GM12878 (cell line): ENCODE results near the gene DPP9. TPM values are rescaled to one million over a fixed set of nuclear protein-coding genes. Genes with fewer than 3 reads are reported as not detected.

Experiments used
- ATAC-seq: fragments of 200-7000 bp; cut with Tn5 transposase; 3 replicates; pipeline ENCODE4 v1.9.1; 2020; ENCODE audit warnings: mild to moderate bottlenecking, moderate library complexity
- BruUV-seq: library from RNA; stranded (reverse); fragments of 400-500 nt; replicated peaks from 2 replicates; lab custom pipeline; 2021; lab: Mats Ljungman, UMichigan
- CTCF ChIA-PET: fragments of 300-600 bp; sonication (Branson Sonifier 250); formaldehyde crosslinking; extraction: SDS; loops from one replicate; lab custom pipeline; 2021; ENCODE audit warnings: inconsistent platforms; lab: Yijun Ruan, JAX
- POLR2A ChIA-PET: fragments of 350-600 bp; formaldehyde crosslinking; extraction: SDS; loops from one replicate; lab custom pipeline; 2021; ENCODE audit warnings: inconsistent platforms; lab: Charles Lee
- RAD21 ChIA-PET: fragments of 300-600 bp; sonication (Branson Sonifier 250); formaldehyde crosslinking; loops from one replicate; lab custom pipeline; 2023; ENCODE audit warnings: antibody characterized with exemption; ENCODE audit not compliant: unreplicated experiment; lab: Charles Lee
- SMC1A ChIA-PET: fragments of 300-600 bp; sonication (Branson Sonifier 250); formaldehyde crosslinking; loops from one replicate; lab custom pipeline; 2023; ENCODE audit not compliant: unreplicated experiment, uncharacterized antibody; lab: Charles Lee
- DNase-seq: peaks from one replicate; pipeline ENCODE4 v3.0.0-alpha.2; 2011; ENCODE audit warnings: low read depth, low spot score
- FAIRE-seq: peaks from 3 replicates; lab custom pipeline; 2011; peaks lifted over from hg19 to GRCh38; lab: Jason Lieb, UNC
- H2AFZ ChIP-seq: 2 replicates; pipeline ENCODE4 v1.6.0; 2011; ENCODE audit warnings: low read depth, low read length, control low read depth; ENCODE audit not compliant: control insufficient read depth
- H3K27ac ChIP-seq: 2 replicates; pipeline ENCODE4 v1.5.1; 2011; ENCODE audit warnings: control low read depth; ENCODE audit not compliant: control insufficient read depth, insufficient read depth
- H3K27me3 ChIP-seq, 2 experiments: replicated peaks in 1 of 2; 2 replicates each; pipeline versions ENCODE4 v1.6.0 to v1.6.1; 2011; ENCODE audit warnings: low read length in 1 of 2; ENCODE audit not compliant: control insufficient read depth in 2 of 2, insufficient read depth in 2 of 2
- H3K36me3 ChIP-seq, 2 experiments: 2 replicates each; pipeline ENCODE4 v1.5.1; 2011; ENCODE audit warnings: low read length in 1 of 2; ENCODE audit not compliant: control insufficient read depth in 2 of 2, insufficient read depth in 2 of 2
- H3K4me1 ChIP-seq: 2 replicates; pipeline ENCODE4 v1.6.1; 2011; ENCODE audit warnings: mild to moderate bottlenecking, low read length, moderate library complexity, mixed read lengths; ENCODE audit not compliant: control insufficient read depth, insufficient read depth
- H3K4me2 ChIP-seq: 2 replicates; pipeline ENCODE4 v1.6.0; 2011; ENCODE audit warnings: control low read depth; ENCODE audit not compliant: control insufficient read depth, insufficient read depth
- H3K4me3 ChIP-seq: fragments of 200-600 bp; sonication (generic); 2 replicates; pipeline ENCODE4 v1.5.1; 2016
- H3K79me2 ChIP-seq: 2 replicates; pipeline ENCODE4 v1.6.0; 2011; ENCODE audit warnings: low read length; ENCODE audit not compliant: control insufficient read depth, insufficient read depth
- H3K9ac ChIP-seq: 2 replicates; pipeline ENCODE4 v1.8.0; 2011; ENCODE audit warnings: low read length, control low read depth, mixed read lengths; ENCODE audit not compliant: control insufficient read depth, insufficient read depth
- H3K9me3 ChIP-seq: replicated peaks from 3 replicates; pipeline ENCODE4 v1.5.1; 2011; ENCODE audit warnings: mild to moderate bottlenecking, low read length; ENCODE audit not compliant: control insufficient read depth, insufficient read depth
- H4K20me1 ChIP-seq: 2 replicates; pipeline ENCODE4 v1.6.0; 2011; ENCODE audit not compliant: control insufficient read depth, insufficient read depth
- MTA3 ChIP-seq: IDR thresholded peaks from 2 replicates; pipeline ENCODE4 v1.6.1; 2012; ENCODE audit warnings: low read length, inconsistent platforms, borderline replicate concordance
- MYC ChIP-seq: IDR thresholded peaks from 2 replicates; pipeline ENCODE4 v1.6.1; 2011; ENCODE audit warnings: mild to moderate bottlenecking, low read length, moderate library complexity, inconsistent platforms; ENCODE audit not compliant: insufficient read depth, insufficient replicate concordance, insufficient read length, severe bottlenecking
- POLR2AphosphoS2 ChIP-seq: IDR thresholded peaks from 2 replicates; pipeline ENCODE4 v1.6.1; 2011; ENCODE audit warnings: low read depth, mild to moderate bottlenecking, low read length, improper control_type of control experiment, moderate library complexity
- POU2F2 ChIP-seq: IDR thresholded peaks from 3 replicates; pipeline ENCODE4 v1.6.1; 2011; ENCODE audit warnings: low read depth, mild to moderate bottlenecking, low read length, borderline replicate concordance
- SREBF1 ChIP-seq: IDR thresholded peaks from 2 replicates; pipeline ENCODE4 v1.6.1; 2012; ENCODE audit warnings: mild to moderate bottlenecking, low read length
- TARDBP ChIP-seq: IDR thresholded peaks from 2 replicates; pipeline ENCODE4 v1.6.1; 2016; ENCODE audit warnings: borderline replicate concordance
- TCF3 ChIP-seq: IDR thresholded peaks from 2 replicates; pipeline ENCODE4 v1.6.1; 2012; ENCODE audit warnings: low read depth, mild to moderate bottlenecking, low read length, borderline replicate concordance; ENCODE audit not compliant: insufficient read depth
- ZSCAN29 ChIP-seq: fragments of 450-650 bp; IDR thresholded peaks from 2 replicates; pipeline ENCODE4 v1.6.1; 2017; ENCODE audit warnings: mild to moderate bottlenecking, moderate library complexity
- WGBS: methylation state at CpG from one replicate; pipeline ENCODE4 v1.1.6; 2016; ENCODE audit warnings: low lambda C conversion rate; ENCODE audit not compliant: insufficient replicate concordance, insufficient coverage; ENCODE audit errors: missing lambda C conversion rate; 5-methylcytosine and 5-hydroxymethylcytosine counted together
- in situ Hi-C: fragments of 300-500 bp; cut with MboI; formaldehyde crosslinking; loops from 9 replicates; pipeline ENCODE4 v1.14.3; 2018; ENCODE audit warnings: mixed read lengths
- intact Hi-C: fragments of 100-400 bp; cut with micrococcal nuclease; formaldehyde crosslinking; loops from one replicate; pipeline ENCODE4 v1.14.2; 2022; ENCODE audit not compliant: unreplicated experiment
- polyA plus RNA-seq, 11 experiments: library from polyadenylated mRNA; depleted of rRNA in 4 of 11; unstranded in 6 of 11; stranded (reverse) in 5 of 11; fragments of >200 nt; fragmentation: Nextera tagmentation in 4 of 11; fragmentation: Illumina TruSeq in 1 of 11; extraction: Ambion mirVana in 4 of 11; extraction: Trizol in 1 of 11; gene quantifications; 1 replicate in 1 of 11; 2 replicates in 10 of 11; pipeline versions ENCODE4 v1.2.1 to v1.2.3, GENCODE V29; 2011 to 2016; ENCODE audit warnings: inconsistent platforms in 2 of 11, missing spikeins in 2 of 11, low read depth in 1 of 11
- total RNA-seq, 4 experiments: library from RNA; depleted of rRNA in 3 of 4; stranded (reverse); fragments of >200 nt in 3 of 4; fragmentation: Illumina TruSeq in 1 of 4; extraction: Trizol in 1 of 4; gene quantifications; 2 replicates each; pipeline versions ENCODE4 v1.2.1 to v1.2.3, GENCODE V29; 2013 to 2021
- TF ChIP-seq, protein P1 (sequence below): fragments of 450-650 bp; conservative IDR thresholded peaks from 2 replicates; pipeline ENCODE4 v1.6.1; 2017; ENCODE audit warnings: mild to moderate bottlenecking, moderate library complexity
- TF ChIP-seq, protein P2 (sequence below): IDR thresholded peaks from 2 replicates; pipeline ENCODE4 v1.6.1; 2012; ENCODE audit warnings: low read depth, low read length, improper control_type of control experiment

The DPP9 gene
- total and polyA plus RNA-seq, 10 of the 15 experiments (the other 5 are each of a cell fraction or from before 2014, with no cell fraction given), result 0.64 to 58.6 (median 27.6) TPM

DNA sequence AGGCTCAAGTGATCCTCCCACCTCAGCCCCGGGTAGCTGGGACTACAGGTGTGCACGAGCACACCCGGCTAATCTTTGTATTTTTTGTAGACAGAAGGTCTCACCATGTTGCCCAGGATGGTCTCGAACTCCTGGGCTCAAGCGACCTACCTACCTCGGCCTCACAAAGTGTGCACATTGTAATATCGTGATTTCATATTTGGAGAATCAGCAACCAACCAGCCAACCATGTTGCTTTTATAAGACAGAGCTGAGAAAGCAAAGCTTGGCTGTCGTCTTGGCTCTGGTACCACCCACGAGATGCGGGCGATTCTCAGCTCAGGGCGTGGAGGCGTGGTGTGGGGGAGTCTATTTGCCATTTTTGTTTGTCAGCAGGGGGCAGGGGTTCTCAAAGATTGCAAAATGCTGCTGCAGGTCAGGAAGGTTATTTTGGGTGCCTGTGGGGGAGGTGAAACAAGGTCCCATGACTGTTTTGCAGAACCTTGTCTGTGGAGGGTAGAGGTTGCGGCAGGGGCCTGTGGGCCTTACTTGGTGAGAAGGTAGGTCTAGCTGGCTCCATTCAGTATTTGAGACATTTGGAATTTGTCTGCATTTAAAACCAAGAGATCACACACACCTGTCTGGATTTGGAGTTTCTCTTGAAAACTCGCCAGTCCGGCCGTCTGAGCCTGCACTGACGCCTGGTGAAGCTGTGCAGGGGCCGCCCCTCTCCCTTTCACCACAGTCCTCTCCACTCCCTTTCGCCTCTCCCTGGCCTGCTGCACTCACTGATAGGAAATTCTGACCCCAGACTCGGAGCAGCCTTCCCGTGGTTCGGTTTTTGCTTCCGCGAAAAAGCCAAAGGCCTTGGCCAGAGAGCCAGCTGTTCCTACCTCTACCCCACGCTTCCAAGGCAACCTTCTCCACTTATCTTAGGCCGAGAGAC is 68.9 kb downstream of the DPP9 start:
- H3K4me2 ChIP-seq, result no peak overlapping the region
- no peaks in the 10 kb centered on the region for H3K4me1 ChIP-seq
- TF ChIP-seq TCF3 (no peak), TARDBP (no peak), ZSCAN29 (no peak), SREBF1 (no peak), POLR2AphosphoS2 (no peak), MYC (no peak), MTA3 (no peak), POU2F2 (no peak)
- TF ChIP-seq, protein P1, sequence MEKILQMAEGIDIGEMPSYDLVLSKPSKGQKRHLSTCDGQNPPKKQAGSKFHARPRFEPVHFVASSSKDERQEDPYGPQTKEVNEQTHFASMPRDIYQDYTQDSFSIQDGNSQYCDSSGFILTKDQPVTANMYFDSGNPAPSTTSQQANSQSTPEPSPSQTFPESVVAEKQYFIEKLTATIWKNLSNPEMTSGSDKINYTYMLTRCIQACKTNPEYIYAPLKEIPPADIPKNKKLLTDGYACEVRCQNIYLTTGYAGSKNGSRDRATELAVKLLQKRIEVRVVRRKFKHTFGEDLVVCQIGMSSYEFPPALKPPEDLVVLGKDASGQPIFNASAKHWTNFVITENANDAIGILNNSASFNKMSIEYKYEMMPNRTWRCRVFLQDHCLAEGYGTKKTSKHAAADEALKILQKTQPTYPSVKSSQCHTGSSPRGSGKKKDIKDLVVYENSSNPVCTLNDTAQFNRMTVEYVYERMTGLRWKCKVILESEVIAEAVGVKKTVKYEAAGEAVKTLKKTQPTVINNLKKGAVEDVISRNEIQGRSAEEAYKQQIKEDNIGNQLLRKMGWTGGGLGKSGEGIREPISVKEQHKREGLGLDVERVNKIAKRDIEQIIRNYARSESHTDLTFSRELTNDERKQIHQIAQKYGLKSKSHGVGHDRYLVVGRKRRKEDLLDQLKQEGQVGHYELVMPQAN, result no peak
- TF ChIP-seq, protein P2, sequence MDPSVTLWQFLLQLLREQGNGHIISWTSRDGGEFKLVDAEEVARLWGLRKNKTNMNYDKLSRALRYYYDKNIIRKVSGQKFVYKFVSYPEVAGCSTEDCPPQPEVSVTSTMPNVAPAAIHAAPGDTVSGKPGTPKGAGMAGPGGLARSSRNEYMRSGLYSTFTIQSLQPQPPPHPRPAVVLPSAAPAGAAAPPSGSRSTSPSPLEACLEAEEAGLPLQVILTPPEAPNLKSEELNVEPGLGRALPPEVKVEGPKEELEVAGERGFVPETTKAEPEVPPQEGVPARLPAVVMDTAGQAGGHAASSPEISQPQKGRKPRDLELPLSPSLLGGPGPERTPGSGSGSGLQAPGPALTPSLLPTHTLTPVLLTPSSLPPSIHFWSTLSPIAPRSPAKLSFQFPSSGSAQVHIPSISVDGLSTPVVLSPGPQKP, result no peak
- H3K27ac ChIP-seq, result no peak overlapping the region
- intact Hi-C loops, result no loop called here
- H3K36me3 ChIP-seq, result peaks cover 8 to 11% of the 10 kb centered on the region in 2 experiments; a peak in 3 of 4 replicates
- H3K79me2 ChIP-seq, result no peaks in the 10 kb centered on the region
- SMC1A ChIA-PET, result no interaction called here
- POLR2A ChIA-PET, result no interaction called here
- no peaks in the 10 kb centered on the region for H4K20me1 ChIP-seq
- no peak overlapping the region for H3K4me3 ChIP-seq
- FAIRE-seq, result no peak
- no peak overlapping the region for H3K9ac ChIP-seq
- TSS peak; percentile 71 for BruUV-seq
- RAD21 ChIA-PET, result no interaction called here
- CTCF ChIA-PET, result interaction anchor here (1.7 kb wide), 1 partner anchor 136 kb away, joined by 4 read pairs; the partner anchor contains the start of gene FEM1A
- 86% methylated on average over 27 of the region's 27 CpGs for WGBS
- no peak overlapping the region for H2AFZ ChIP-seq
- in situ Hi-C loops, result no loop called here
- no peaks in the 10 kb centered on the region for H3K27me3 ChIP-seq
- DNase-seq, result no peak
- no peaks in the 10 kb centered on the region for H3K9me3 ChIP-seq
- no peak for ATAC-seq
